ENCODE measurements around the gene NPR3. TPM values are rescaled to one million over a fixed set of nuclear protein-coding genes. Genes with fewer than 3 reads are reported as not detected.

Gene NPR3
- total RNA-seq, 1 donor from 2014 or later: 14.7 TPM

GRCh38 chr5:32692036-32692746 is 18.9 kb upstream of the NPR3 start:
- Histone ChIP-seq H3K27me3 (no peaks in the 10 kb centered on the region), H3K4me3 (no peak overlapping the region), H3K4me1 (no peaks in the 10 kb centered on the region), H3K9me3 (no peaks in the 10 kb centered on the region), H3K36me3 (no peaks in the 10 kb centered on the region), H3K27ac (no peak overlapping the region)
- no peak for DNase-seq (ENCODE audit: extremely low spot score in 2 of 2)
- TF ChIP-seq CTCF (IDR thresholded peaks at IDR 0.05): no peak
- no peak for TF ChIP-seq POLR2A (IDR thresholded peaks at IDR 0.05)
- TF ChIP-seq POLR2AphosphoS5 (IDR thresholded peaks at IDR 0.05; ENCODE audit: insufficient read depth in 1 of 2, low read depth in 1 of 2): no peak
- intact Hi-C loops (cut with DNase I): no loop called here

GRCh38 chr5:32703957-32704356 is 7.2 kb upstream of the NPR3 start:
- H3K27me3 ChIP-seq: no peaks in the 10 kb centered on the region
- DNase-seq (ENCODE audit: extremely low spot score in 2 of 2): no peak
- H3K4me3 ChIP-seq: no peak overlapping the region
- H3K36me3 ChIP-seq: no peaks in the 10 kb centered on the region
- no peak overlapping the region for H3K27ac ChIP-seq
- intact Hi-C loops (cut with DNase I): loop anchor here (10.0 kb wide), 1 partner anchor 551 kb away; no protein-coding TSS in a partner anchor
- H3K4me1 ChIP-seq: no peaks in the 10 kb centered on the region
- H3K9me3 ChIP-seq: no peaks in the 10 kb centered on the region
- no peak for TF ChIP-seq POLR2AphosphoS5 (IDR thresholded peaks at IDR 0.05; ENCODE audit: insufficient read depth in 1 of 2, low read depth in 1 of 2)
- TF ChIP-seq POLR2A (IDR thresholded peaks at IDR 0.05): no peak
- no peak for TF ChIP-seq CTCF (IDR thresholded peaks at IDR 0.05)

- TF ChIP-seq POLR2AphosphoS5 (IDR thresholded peaks at IDR 0.05; ENCODE audit: insufficient read depth in 1 of 2, low read depth in 1 of 2): no peak
- TF ChIP-seq CTCF (IDR thresholded peaks at IDR 0.05): peak in 2 of 3 experiments; percentile 11 to 20
- no peak for TF ChIP-seq POLR2A (IDR thresholded peaks at IDR 0.05)
- H3K9me3 ChIP-seq: no peaks in the 10 kb centered on the region
- DNase-seq (ENCODE audit: extremely low spot score in 2 of 2): no peak
- intact Hi-C loops (cut with DNase I): loop anchor here (10.0 kb wide), 1 partner anchor 547 kb away; no protein-coding TSS in a partner anchor
- no peaks in the 10 kb centered on the region for H3K36me3 ChIP-seq
- H3K4me1 ChIP-seq: peaks cover 12% of the 10 kb centered on the region
- no peak overlapping the region for H3K4me3 ChIP-seq
- H3K27me3 ChIP-seq: no peaks in the 10 kb centered on the region
- no peak overlapping the region for H3K27ac ChIP-seq
Measured at GRCh38 chr5:32707418-32707997, 3.6 kb upstream of the NPR3 start.

GRCh38 chr5:32708949-32709348 is 2.2 kb upstream of the NPR3 start:
- intact Hi-C loops (cut with DNase I): loop anchor here (10.0 kb wide), 1 partner anchor 546 kb away; no protein-coding TSS in a partner anchor
- no peak for TF ChIP-seq POLR2A (IDR thresholded peaks at IDR 0.05)
- no peak for TF ChIP-seq POLR2AphosphoS5 (IDR thresholded peaks at IDR 0.05; ENCODE audit: insufficient read depth in 1 of 2, low read depth in 1 of 2)
- no peak for TF ChIP-seq CTCF (IDR thresholded peaks at IDR 0.05)
- DNase-seq (ENCODE audit: extremely low spot score in 2 of 2): no peak
- H3K36me3 ChIP-seq: no peaks in the 10 kb centered on the region
- peaks cover 27% of the 10 kb centered on the region for H3K4me1 ChIP-seq
- no peak overlapping the region for H3K27ac ChIP-seq
- H3K9me3 ChIP-seq: no peaks in the 10 kb centered on the region
- no peaks in the 10 kb centered on the region for H3K27me3 ChIP-seq
- H3K4me3 ChIP-seq: no peak overlapping the region
